ENCODE data around the gene MYO6. TPM values are rescaled to one million over a fixed set of nuclear protein-coding genes. Genes with fewer than 3 reads are reported as not detected.

Gene MYO6
- 27.0 and 58.1 TPM in 2 replicates for total RNA-seq

DNA sequence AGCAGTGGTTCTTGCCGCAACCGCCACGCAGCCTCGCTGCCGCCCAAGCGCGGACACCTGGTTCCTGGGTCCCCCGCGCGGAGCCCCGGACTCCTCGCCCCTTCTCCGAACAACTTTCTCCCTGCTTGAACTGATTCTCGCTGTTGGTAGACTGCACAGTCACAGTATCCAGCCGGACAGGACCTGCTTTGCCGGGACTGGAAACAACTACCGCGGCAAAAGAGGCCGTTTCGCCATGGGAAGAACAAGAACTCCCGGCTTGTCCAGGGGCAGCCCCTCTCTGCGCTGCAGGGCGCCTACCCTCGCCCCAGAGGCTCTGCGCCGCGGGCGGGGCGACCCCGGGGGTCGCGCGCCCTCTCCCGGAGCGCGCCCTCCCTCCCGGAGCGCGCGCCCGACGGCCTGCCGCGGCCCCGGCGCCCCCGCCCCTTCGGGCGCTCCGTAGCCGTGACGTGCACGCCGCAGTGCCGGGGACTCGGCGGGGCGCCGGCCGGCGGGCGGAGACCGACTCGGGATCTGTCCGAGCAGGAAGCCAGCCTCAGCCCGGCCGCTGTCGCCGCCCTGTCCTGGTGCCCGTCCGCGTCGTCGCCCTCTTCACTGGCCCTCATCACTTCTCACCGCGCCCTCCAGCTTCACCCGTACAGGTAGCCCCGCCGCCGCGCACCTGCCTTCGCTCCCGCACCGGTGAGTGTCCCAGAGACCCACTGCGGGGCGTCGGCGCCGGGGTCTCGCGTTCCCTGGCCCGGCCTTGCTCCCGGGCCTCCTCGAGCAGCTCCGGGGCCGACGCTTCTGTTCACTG lies at the start of gene MYO6:
Gene MYO6, plus strand, starts transcription at position 497 of the 796 bp plus-strand sequence. CDS start 68,309 bp downstream, outside the sequence.

Other genes starting within 250 kb of the MYO6 start
- 39.0 and 66.9 TPM in 2 replicates for gene SENP6, start 147.4 kb upstream of the MYO6 start, total RNA-seq

Measured in bladder microvascular endothelial cell (primary cell).